Measurements from ENCODE around the gene EYS. TPM values are rescaled to one million over a fixed set of nuclear protein-coding genes. Genes with fewer than 3 reads are reported as not detected.

EYS gene
- total RNA-seq, 4 donors from 2014 or later = under 0.01 TPM; not detected in 3

GRCh38 chr6:64920257-64920656 lies 786.8 kb downstream of the EYS start:
- no peaks in the 10 kb centered on the region for H3K27me3 ChIP-seq
- H3K36me3 ChIP-seq = no peaks in the 10 kb centered on the region
- intact Hi-C loops (cut with DNase I) = no loop called here
- H3K9me3 ChIP-seq = no peaks in the 10 kb centered on the region
- H3K27ac ChIP-seq (replicated peaks in 1 of 4) = no peak overlapping the region
- DNase-seq (ENCODE audit: extremely low spot score) = no peak
- WGBS = 86% methylated on average over 1 of the region's 1 CpG
- TF ChIP-seq POLR2AphosphoS5 (IDR thresholded peaks at IDR 0.05) (no peak), CTCF (IDR thresholded peaks at IDR 0.05) (no peak)
- no peak overlapping the region for H3K4me3 ChIP-seq
- no peaks in the 10 kb centered on the region for H3K4me1 ChIP-seq

GRCh38 chr6:64914124-64914523 lies 792.9 kb downstream of the EYS start:
- no peaks in the 10 kb centered on the region for H3K36me3 ChIP-seq
- no peaks in the 10 kb centered on the region for H3K4me1 ChIP-seq
- no peaks in the 10 kb centered on the region for H3K27me3 ChIP-seq
- TF ChIP-seq CTCF (IDR thresholded peaks at IDR 0.05) = no peak
- no peak for TF ChIP-seq POLR2A (IDR thresholded peaks at IDR 0.05; ENCODE audit: low read depth)
- no peak for TF ChIP-seq POLR2AphosphoS5 (IDR thresholded peaks at IDR 0.05)
- no peak for TF ChIP-seq EP300 (IDR thresholded peaks at IDR 0.05)
- DNase-seq (ENCODE audit: extremely low spot score) = no peak
- intact Hi-C loops (cut with DNase I) = no loop called here
- H3K27ac ChIP-seq (replicated peaks in 1 of 4) = no peak overlapping the region
- no peak overlapping the region for H3K4me3 ChIP-seq
- no peaks in the 10 kb centered on the region for H3K9me3 ChIP-seq

- no peak for DNase-seq (ENCODE audit: extremely low spot score)
- no peaks in the 10 kb centered on the region for H3K27me3 ChIP-seq
Observed at GRCh38 chr6:64912966-64913365, 794.1 kb downstream of the EYS start.

GRCh38 chr6:64908104-64908503 lies 798.9 kb downstream of the EYS start:
- DNase-seq (ENCODE audit: extremely low spot score) = no peak

More at GRCh38 chr6:64912966-64913365, 794.1 kb downstream of the EYS start:
- intact Hi-C loops (cut with DNase I) = no loop called here
- TF ChIP-seq EP300 (IDR thresholded peaks at IDR 0.05) (no peak), POLR2AphosphoS5 (IDR thresholded peaks at IDR 0.05) (no peak), POLR2A (IDR thresholded peaks at IDR 0.05; ENCODE audit: low read depth) (no peak), CTCF (IDR thresholded peaks at IDR 0.05) (no peak)
- Histone ChIP-seq H3K4me3 (no peak overlapping the region), H3K36me3 (no peaks in the 10 kb centered on the region), H3K4me1 (no peaks in the 10 kb centered on the region), H3K9me3 (no peaks in the 10 kb centered on the region), H3K27ac (replicated peaks in 1 of 4) (no peak overlapping the region)
- 74% methylated on average over 1 of the region's 1 CpG for WGBS

More at GRCh38 chr6:64908104-64908503, 798.9 kb downstream of the EYS start:
- 83% methylated on average over 6 of the region's 7 CpGs for WGBS
- Histone ChIP-seq H3K36me3 (no peaks in the 10 kb centered on the region), H3K9me3 (no peaks in the 10 kb centered on the region), H3K4me3 (no peak overlapping the region), H3K27me3 (no peaks in the 10 kb centered on the region), H3K27ac (replicated peaks in 1 of 4) (no peak overlapping the region), H3K4me1 (no peaks in the 10 kb centered on the region)
- TF ChIP-seq POLR2A (IDR thresholded peaks at IDR 0.05; ENCODE audit: low read depth) = no peak
- TF ChIP-seq CTCF (IDR thresholded peaks at IDR 0.05) = no peak
- no peak for TF ChIP-seq EP300 (IDR thresholded peaks at IDR 0.05)
- no peak for TF ChIP-seq POLR2AphosphoS5 (IDR thresholded peaks at IDR 0.05)
- intact Hi-C loops (cut with DNase I) = no loop called here
